HG03565 (cell line): ENCODE measurements around the gene TCEA2.

Experiments
- ATAC-seq: cut with Tn5 transposase; IDR thresholded peaks from one replicate; pipeline ENCODE4 v1.9.1; 2021; ENCODE audit warnings: mild to moderate bottlenecking, moderate library complexity; ENCODE audit not compliant: unreplicated experiment

The TCEA2 gene

GRCh38 chr20:64119681-64120341, 56.8 kb downstream of the TCEA2 start:
- ATAC-seq: no peak

- ATAC-seq: no peak
These were observed 58.6 kb downstream of the TCEA2 start for GRCh38 chr20:64121586-64121985.
